PC-9 (cell line): Measurements from ENCODE around the gene PAFAH1B1. TPM values are rescaled to one million over a fixed set of nuclear protein-coding genes. Genes with fewer than 3 reads are reported as not detected.

Experiments used
- BruUV-seq: library from RNA; stranded (reverse); fragments of 400-500 nt; replicated peaks from 2 replicates; lab custom pipeline; 2021; lab: Mats Ljungman, UMichigan
- CTCF ChIA-PET: fragments of 300-600 bp; sonication (Branson Sonifier 250); formaldehyde crosslinking; loops from one replicate; lab custom pipeline; 2022; ENCODE audit warnings: antibody characterized with exemption; lab: Charles Lee
- POLR2A ChIA-PET: fragments of 300-600 bp; sonication (Branson Sonifier 250); formaldehyde crosslinking; loops from one replicate; lab custom pipeline; 2022; ENCODE audit warnings: antibody characterized with exemption; ENCODE audit not compliant: unreplicated experiment; lab: Charles Lee
- DNase-seq, 2 experiments: peaks; one replicate each; pipeline versions ENCODE4 v3.0.0 to v3.0.0-alpha.2; 2015 to 2022; ENCODE audit warnings: mixed read lengths in 1 of 2
- H2AFZ ChIP-seq: fragments of 200-600 bp; sonication (generic); 2 replicates; pipeline ENCODE4 v1.8.1; 2017; ENCODE audit warnings: antibody characterized with exemption
- H3F3A ChIP-seq: fragments of 200-600 bp; sonication (generic); 2 replicates; pipeline ENCODE4 v1.8.1; 2017; ENCODE audit warnings: antibody characterized with exemption, mild to moderate bottlenecking, low read depth; ENCODE audit not compliant: insufficient read depth
- H3K27ac ChIP-seq: fragments of 200-600 bp; sonication (generic); 2 replicates; pipeline ENCODE4 v1.6.1; 2016; ENCODE audit warnings: mixed run types
- H3K27me3 ChIP-seq: fragments of 200-600 bp; sonication (generic); 2 replicates; pipeline ENCODE4 v1.6.1; 2016; ENCODE audit warnings: low read depth, mixed run types; ENCODE audit not compliant: insufficient read depth
- H3K36me3 ChIP-seq: fragments of 200-600 bp; sonication (generic); 2 replicates; pipeline ENCODE4 v1.6.1; 2016; ENCODE audit warnings: low read depth, mixed run types
- H3K4me1 ChIP-seq: fragments of 200-600 bp; sonication (generic); replicated peaks from 2 replicates; pipeline ENCODE4 v1.6.1; 2016; ENCODE audit warnings: mixed run types; ENCODE audit not compliant: insufficient read depth
- H3K4me2 ChIP-seq: fragments of 200-600 bp; sonication (generic); 2 replicates; pipeline ENCODE4 v1.6.1; 2017; ENCODE audit warnings: mixed run types
- H3K4me3 ChIP-seq: fragments of 200-600 bp; sonication (generic); 2 replicates; pipeline ENCODE4 v1.6.1; 2016; ENCODE audit warnings: mixed run types
- H3K79me2 ChIP-seq: fragments of 200-600 bp; sonication (generic); 2 replicates; pipeline ENCODE4 v1.6.1; 2017; ENCODE audit warnings: low read depth, mixed run types
- H3K9me2 ChIP-seq: fragments of 200-600 bp; sonication (generic); 2 replicates; pipeline ENCODE4 v1.8.1; 2017; ENCODE audit warnings: mild to moderate bottlenecking; ENCODE audit not compliant: insufficient read depth
- H3K9me3 ChIP-seq: fragments of 200-600 bp; sonication (generic); 2 replicates; pipeline ENCODE4 v1.8.1; 2016; ENCODE audit warnings: low read depth; ENCODE audit not compliant: insufficient read depth
- H4K20me1 ChIP-seq: fragments of 200-600 bp; sonication (generic); 2 replicates; pipeline ENCODE4 v1.8.1; 2017; ENCODE audit not compliant: insufficient read depth
- CTCF ChIP-seq: fragments of 200-600 bp; sonication (generic); conservative IDR thresholded peaks from 2 replicates; pipeline ENCODE4 v1.6.1; 2017; ENCODE audit warnings: mixed run types, antibody characterized with exemption, mild to moderate bottlenecking, moderate library complexity
- EZH2 ChIP-seq: fragments of 200-600 bp; sonication (generic); IDR thresholded peaks from 2 replicates; pipeline ENCODE4 v1.8.0; 2017; ENCODE audit warnings: antibody characterized with exemption, low read depth
- intact Hi-C: fragments of 100-400 bp; cut with micrococcal nuclease; formaldehyde crosslinking; loops from one replicate; pipeline ENCODE4 v1.10.0; 2022; ENCODE audit not compliant: unreplicated experiment
- total RNA-seq: library from RNA; stranded (reverse); gene quantifications from 2 replicates; pipeline ENCODE4 v1.2.3, GENCODE V29; 2021

Gene PAFAH1B1
- total RNA-seq, 1 experiment from 2014 or later, result 152 TPM

GRCh38 chr17:2560658-2561057 is 32.8 kb upstream of the PAFAH1B1 start:
- Histone ChIP-seq H4K20me1 (no peaks in the 10 kb centered on the region), H3K9me2 (no peaks in the 10 kb centered on the region), H3K4me3 (no peak overlapping the region), H3K4me2 (no peak overlapping the region), H3K9me3 (no peaks in the 10 kb centered on the region), H3K27me3 (no peaks in the 10 kb centered on the region), H3K4me1 (peaks cover 14% of the 10 kb centered on the region), H3F3A (peaks cover 17% of the 10 kb centered on the region), H3K27ac (no peak overlapping the region), H3K36me3 (no peaks in the 10 kb centered on the region), H3K79me2 (no peaks in the 10 kb centered on the region), H2AFZ (no peak overlapping the region)
- POLR2A ChIA-PET, result no interaction called here
- intact Hi-C loops, result no loop called here
- TF ChIP-seq CTCF (no peak), EZH2 (no peak)
- BruUV-seq, result no TSS peak
- CTCF ChIA-PET, result no interaction called here
- DNase-seq, result peak in 1 of 2 experiments; percentile 64

- H3K27ac ChIP-seq, result no peak overlapping the region
- H3F3A ChIP-seq, result peaks cover 22% of the 10 kb centered on the region
- no peaks in the 10 kb centered on the region for H3K9me3 ChIP-seq
- BruUV-seq, result no TSS peak
- intact Hi-C loops, result no loop called here
- TF ChIP-seq EZH2 (no peak), CTCF (no peak)
- no peak overlapping the region for H3K4me2 ChIP-seq
- H3K27me3 ChIP-seq, result no peaks in the 10 kb centered on the region
- no peaks in the 10 kb centered on the region for H3K79me2 ChIP-seq
- H3K4me1 ChIP-seq, result peaks cover 14% of the 10 kb centered on the region
- POLR2A ChIA-PET, result no interaction called here
- H3K9me2 ChIP-seq, result no peaks in the 10 kb centered on the region
- no peak overlapping the region for H3K4me3 ChIP-seq
- CTCF ChIA-PET, result no interaction called here
- no peak overlapping the region for H2AFZ ChIP-seq
- no peaks in the 10 kb centered on the region for H3K36me3 ChIP-seq
- no peaks in the 10 kb centered on the region for H4K20me1 ChIP-seq
- no peak for DNase-seq
Observed at GRCh38 chr17:2562162-2562858, 31.1 kb upstream of the PAFAH1B1 start.

GRCh38 chr17:2563061-2563460 is 30.4 kb upstream of the PAFAH1B1 start:
- no peak overlapping the region for H2AFZ ChIP-seq

More at GRCh38 chr17:2563061-2563460, 30.4 kb upstream of the PAFAH1B1 start:
- POLR2A ChIA-PET, result no interaction called here
- BruUV-seq, result no TSS peak
- no peaks in the 10 kb centered on the region for H4K20me1 ChIP-seq
- DNase-seq, result no peak
- no peak overlapping the region for H3K4me2 ChIP-seq
- H3K36me3 ChIP-seq, result no peaks in the 10 kb centered on the region
- peaks cover 22% of the 10 kb centered on the region for H3F3A ChIP-seq
- H3K9me3 ChIP-seq, result no peaks in the 10 kb centered on the region
- H3K9me2 ChIP-seq, result no peaks in the 10 kb centered on the region
- TF ChIP-seq CTCF, result no peak
- no peak for TF ChIP-seq EZH2
- H3K4me3 ChIP-seq, result no peak overlapping the region
- no peak overlapping the region for H3K27ac ChIP-seq
- H3K4me1 ChIP-seq, result peaks cover 14% of the 10 kb centered on the region
- CTCF ChIA-PET, result no interaction called here
- intact Hi-C loops, result no loop called here
- no peaks in the 10 kb centered on the region for H3K27me3 ChIP-seq
- H3K79me2 ChIP-seq, result no peaks in the 10 kb centered on the region
